Aorta (tissue), 5 donors: ENCODE measurements around the gene AGBL1. TPM values are rescaled to one million over a fixed set of nuclear protein-coding genes. Genes with fewer than 3 reads are reported as not detected.

ENCODE experiments used
- ATAC-seq: fragments of 200-7000 bp; cut with Tn5 transposase; one replicate; pipeline ENCODE4 v1.9.1; 2022; ENCODE audit warnings: moderate library complexity; ENCODE audit not compliant: low FRiP score
- DNase-seq, 2 donors: peaks; one replicate each; pipeline ENCODE4 v3.0.0-alpha.2; 2020
- H3K27ac ChIP-seq, 2 donors: one replicate each; pipeline ENCODE4 v1.5.1; 2013; ENCODE audit warnings: low read length in 2 of 2, mild to moderate bottlenecking in 2 of 2, moderate library complexity in 2 of 2, control low read depth in 1 of 2, inconsistent platforms in 1 of 2, low read depth in 1 of 2
- H3K27me3 ChIP-seq, 2 donors: one replicate each; pipeline ENCODE4 v1.6.1; 2013; ENCODE audit warnings: control low read depth in 1 of 2, low read length in 1 of 2, mild to moderate bottlenecking in 1 of 2, moderate library complexity in 1 of 2; ENCODE audit not compliant: insufficient read depth in 2 of 2, control insufficient read depth in 1 of 2
- H3K36me3 ChIP-seq, 2 donors: one replicate each; pipeline ENCODE4 v1.6.1; 2013; ENCODE audit warnings: control low read depth in 1 of 2, low read length in 1 of 2, mild to moderate bottlenecking in 1 of 2; ENCODE audit not compliant: insufficient read depth in 2 of 2, control insufficient read depth in 1 of 2
- H3K4me1 ChIP-seq, 2 donors: one replicate each; pipeline ENCODE4 v1.6.1; 2013; ENCODE audit warnings: low read length in 2 of 2, control low read depth in 1 of 2, mild to moderate bottlenecking in 1 of 2, moderate library complexity in 1 of 2; ENCODE audit not compliant: insufficient read depth in 2 of 2, control insufficient read depth in 1 of 2
- H3K4me3 ChIP-seq, 2 donors: one replicate each; pipeline ENCODE4 v1.5.1; 2013; ENCODE audit warnings: low read length in 2 of 2, control low read depth in 1 of 2, mild to moderate bottlenecking in 1 of 2
- H3K9me3 ChIP-seq: one replicate; pipeline ENCODE4 v1.6.1; 2013; ENCODE audit warnings: mild to moderate bottlenecking, low read length; ENCODE audit not compliant: control insufficient read depth
- WGBS, 2 donors: extraction: QIAGEN DNeasy Blood & Tissue Kit; methylation state at CpG; one replicate each; pipeline ENCODE4 v1.1.7; 2013; 5-methylcytosine and 5-hydroxymethylcytosine counted together
- intact Hi-C, 2 donors: fragments of 100-400 bp; cut with DNase I; formaldehyde crosslinking; loops; one replicate each; pipeline versions ENCODE4 v1.14.2 to v1.15.0; 2022
- polyA plus RNA-seq, 2 donors: library from polyadenylated mRNA; stranded (reverse); fragments of 200-250 nt; gene quantifications; one replicate each; pipeline ENCODE4 v1.2.3, GENCODE V29; 2013
- total RNA-seq, 2 donors: library from RNA; stranded (reverse); fragmentation: NEBNext Ultra II Directional; extraction: Animal tissue kit (Norgen Biotek cat#: 25700); gene quantifications; one replicate each; pipeline ENCODE4 v1.2.1, GENCODE V29; 2021
- donor health status: healthy with polysubstance abuse.
- donor health status: Bipolar disorder and iron deficiency.
- donor health status: DM: no; HTN: no; CAD: no.
- donor health status: DM: no; HTN: no; CAD: no.
- donor health status: DM: yes; HTN: yes; CAD: no.

The AGBL1 gene
- total and polyA plus RNA-seq, 4 donors, result 0.21 TPM; not detected in 3

GRCh38 chr15:86328658-86329057, 249.0 kb downstream of the AGBL1 start:
- peaks cover 15% of the 10 kb centered on the region for H3K9me3 ChIP-seq
- no peak overlapping the region for H3K27ac ChIP-seq
- ATAC-seq, result no peak
- DNase-seq, result no peak
- WGBS, 2 donors, result 46 to 61% methylated on average over 2 of the region's 2 CpGs
- H3K4me1 ChIP-seq, result no peaks in the 10 kb centered on the region
- H3K36me3 ChIP-seq, result no peaks in the 10 kb centered on the region
- H3K27me3 ChIP-seq, result peaks cover 0 to 2% of the 10 kb centered on the region in 2 donors
- intact Hi-C loops, result no loop called here
- H3K4me3 ChIP-seq, result no peak overlapping the region

DNA sequence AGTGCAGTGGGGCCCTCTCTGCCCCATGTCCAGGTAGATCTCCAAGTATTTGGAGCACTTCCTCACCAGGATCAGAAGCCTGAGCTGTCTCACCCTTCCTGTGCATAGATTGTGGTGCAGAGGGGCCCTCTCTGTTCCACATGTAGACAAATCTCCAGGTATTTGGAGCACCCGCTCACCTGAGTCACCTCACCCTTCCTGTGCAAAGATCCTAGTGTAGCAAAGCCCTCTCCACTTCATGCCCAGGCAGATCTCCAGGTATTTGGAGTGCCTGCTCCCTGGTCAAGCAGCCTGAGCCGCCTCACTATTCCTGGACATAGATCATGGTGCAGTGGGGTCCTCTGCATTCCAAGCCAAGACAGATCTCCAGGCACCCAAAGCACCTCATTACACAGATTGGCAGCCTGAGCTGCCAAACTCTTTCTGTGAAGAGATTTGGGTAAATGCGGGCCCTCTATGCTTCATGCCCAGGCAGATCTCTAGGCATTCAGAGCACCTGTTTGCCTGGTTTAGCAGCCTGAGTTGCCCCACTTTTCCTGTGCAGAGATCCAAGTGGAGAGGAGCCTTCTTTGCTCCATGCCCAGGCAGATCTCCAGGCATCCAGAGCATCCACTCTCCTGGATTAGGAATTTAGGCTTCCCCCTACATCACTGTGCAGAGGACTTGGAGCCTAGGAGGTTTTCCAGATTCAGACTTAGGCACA, 249.8 kb downstream of the AGBL1 start:
- no peaks in the 10 kb centered on the region for H3K36me3 ChIP-seq
- H3K27ac ChIP-seq, result no peak overlapping the region
- H3K27me3 ChIP-seq, result peaks cover 0 to 2% of the 10 kb centered on the region in 2 donors
- 90 to 94% methylated on average over 3 of the region's 3 CpGs for WGBS, 2 donors
- no peaks in the 10 kb centered on the region for H3K4me1 ChIP-seq
- H3K9me3 ChIP-seq, result peaks cover 15% of the 10 kb centered on the region
- DNase-seq (no peak), ATAC-seq (no peak)
- intact Hi-C loops, result no loop called here
- H3K4me3 ChIP-seq, result no peak overlapping the region

- Histone ChIP-seq H3K4me1 (no peaks in the 10 kb centered on the region), H3K27me3 (no peaks in the 10 kb centered on the region), H3K36me3 (no peaks in the 10 kb centered on the region), H3K9me3 (peaks cover 14% of the 10 kb centered on the region), H3K27ac (no peak overlapping the region), H3K4me3 (no peak overlapping the region)
- DNase-seq, result no peak
- intact Hi-C loops, result no loop called here
- no peak for ATAC-seq
Measured at GRCh38 chr15:86333819-86334218, 254.1 kb downstream of the AGBL1 start.

- H3K27ac ChIP-seq, result no peak overlapping the region
- ATAC-seq, result no peak
- WGBS, 2 donors, result 57 to 69% methylated on average over 6 of the region's 6 CpGs
- DNase-seq, result no peak
- H3K36me3 ChIP-seq, result no peaks in the 10 kb centered on the region
- no peak overlapping the region for H3K4me3 ChIP-seq
- H3K4me1 ChIP-seq, result no peaks in the 10 kb centered on the region
- H3K9me3 ChIP-seq, result peaks cover 1% of the 10 kb centered on the region
- no peaks in the 10 kb centered on the region for H3K27me3 ChIP-seq
- intact Hi-C loops, result no loop called here
Measured at GRCh38 chr15:86336051-86336788, 256.5 kb downstream of the AGBL1 start.

DNA sequence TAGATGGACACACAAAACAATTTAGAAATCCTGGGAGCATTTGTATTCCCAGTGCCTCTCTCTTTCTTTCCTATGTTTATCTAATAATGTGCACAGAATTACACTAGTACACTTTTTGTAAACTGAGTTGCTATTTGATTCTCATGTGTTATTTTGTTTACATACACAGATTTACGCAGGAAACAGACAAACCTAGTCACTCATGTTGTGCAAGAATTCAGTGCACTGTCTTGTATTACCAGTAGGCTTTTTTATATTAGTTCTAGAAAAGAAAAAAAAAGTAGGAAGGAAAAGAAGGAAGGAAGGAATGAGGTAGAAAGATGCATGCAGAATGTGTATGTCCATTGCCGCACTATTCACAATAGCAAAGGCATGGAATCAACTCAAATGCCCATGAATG, 257.4 kb downstream of the AGBL1 start:
- 95 to 96% methylated on average over 2 of the region's 2 CpGs for WGBS, 2 donors
- H3K27me3 ChIP-seq, result no peaks in the 10 kb centered on the region
- no peaks in the 10 kb centered on the region for H3K36me3 ChIP-seq
- no peak overlapping the region for H3K4me3 ChIP-seq
- intact Hi-C loops, result no loop called here
- DNase-seq, result no peak
- peaks cover 1% of the 10 kb centered on the region for H3K9me3 ChIP-seq
- no peak overlapping the region for H3K27ac ChIP-seq
- no peaks in the 10 kb centered on the region for H3K4me1 ChIP-seq
- ATAC-seq, result no peak

DNA sequence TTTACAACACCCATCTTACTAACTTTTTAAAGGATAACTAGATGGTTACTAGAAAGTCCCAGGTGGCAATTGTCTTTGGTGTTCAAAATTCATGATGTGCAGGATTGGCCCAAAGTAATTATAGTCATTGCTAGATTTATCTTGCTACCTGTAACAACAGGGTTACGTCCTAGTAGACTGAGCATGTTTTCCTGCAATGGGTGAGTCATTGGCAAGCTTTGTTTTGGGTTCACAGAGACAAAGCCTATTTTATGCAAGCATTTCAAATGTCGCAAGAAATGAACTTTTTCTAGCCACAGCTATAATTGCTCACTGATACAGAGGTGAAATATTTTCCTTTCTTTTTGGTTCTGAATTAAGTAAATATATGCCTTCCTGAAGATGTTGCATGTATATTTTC, 267.6 kb downstream of the AGBL1 start:
- Histone ChIP-seq H3K4me3 (no peak overlapping the region), H3K36me3 (no peaks in the 10 kb centered on the region), H3K4me1 (no peaks in the 10 kb centered on the region), H3K27ac (no peak overlapping the region), H3K27me3 (peaks cover 0 to 2% of the 10 kb centered on the region in 2 donors), H3K9me3 (peaks cover 3% of the 10 kb centered on the region)
- no peak for ATAC-seq
- no peak for DNase-seq
- intact Hi-C loops, result no loop called here
- WGBS, 2 donors, result 69 to 75% methylated on average over 2 of the region's 2 CpGs

DNA sequence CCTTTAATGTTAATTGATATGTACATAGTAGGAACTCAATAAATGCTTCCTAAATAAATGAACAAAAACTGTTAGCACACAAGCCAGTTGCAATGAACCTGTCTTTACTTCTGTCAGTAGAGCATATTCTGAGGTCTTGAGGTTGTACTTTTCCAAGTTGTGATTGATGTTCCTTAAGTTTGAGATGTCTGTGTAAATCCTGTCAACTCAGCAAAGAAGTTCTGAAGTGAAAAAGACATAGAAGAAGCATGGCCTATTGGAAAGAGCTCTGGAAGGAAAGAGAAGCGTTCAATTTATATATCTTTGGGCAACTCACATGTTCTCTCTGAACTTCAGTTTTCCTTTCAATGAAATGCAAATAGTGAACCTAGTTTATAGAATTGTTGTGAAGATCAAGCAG, 269.9 kb downstream of the AGBL1 start:
- Histone ChIP-seq H3K9me3 (no peaks in the 10 kb centered on the region), H3K36me3 (no peaks in the 10 kb centered on the region), H3K27ac (no peak overlapping the region), H3K4me1 (no peaks in the 10 kb centered on the region), H3K4me3 (no peak overlapping the region), H3K27me3 (no peaks in the 10 kb centered on the region)
- DNase-seq, result no peak
- intact Hi-C loops, result no loop called here
- no peak for ATAC-seq
- WGBS, 2 donors, result 82 to 83% methylated on average over 1 of the region's 1 CpG

- Histone ChIP-seq H3K27me3 (no peaks in the 10 kb centered on the region), H3K4me1 (no peaks in the 10 kb centered on the region), H3K9me3 (peaks cover 1% of the 10 kb centered on the region), H3K36me3 (no peaks in the 10 kb centered on the region), H3K27ac (no peak overlapping the region), H3K4me3 (no peak overlapping the region)
- no peak for ATAC-seq
- no peak for DNase-seq
- WGBS, 2 donors, result 77 to 82% methylated on average over 1 of the region's 1 CpG
- intact Hi-C loops, result no loop called here
Measured at GRCh38 chr15:86353213-86353612, 273.5 kb downstream of the AGBL1 start.

GRCh38 chr15:86355361-86355760, 275.7 kb downstream of the AGBL1 start:
- DNase-seq (no peak), ATAC-seq (no peak)
- intact Hi-C loops, result no loop called here
- no peaks in the 10 kb centered on the region for H3K36me3 ChIP-seq
- peaks cover 1% of the 10 kb centered on the region for H3K9me3 ChIP-seq
- H3K4me1 ChIP-seq, result no peaks in the 10 kb centered on the region
- no peaks in the 10 kb centered on the region for H3K27me3 ChIP-seq
- no peak overlapping the region for H3K27ac ChIP-seq
- no peak overlapping the region for H3K4me3 ChIP-seq
